Activated CD8-positive, alpha-beta T cell treated with anti-CD3 and anti-CD28 coated beads for 36 hours (primary cell): ENCODE measurements around the gene COQ9. TPM values are rescaled to one million over a fixed set of nuclear protein-coding genes. Genes with fewer than 3 reads are reported as not detected.
"Not testable (repeated sequence)": the region's sequence is repeated elsewhere in the genome, so short reads cannot be mapped to it uniquely, and the experiment has no call there.

Source experiments
- ATAC-seq: fragments of 200-7000 bp; cut with Tn5 transposase; one replicate; pipeline ENCODE4 v1.10.0; 2021; ENCODE audit warnings: mild to moderate bottlenecking, moderate library complexity
- CTCF ChIA-PET: fragments of 350-600 bp; sonication (Branson Sonifier 250); formaldehyde crosslinking; loops from one replicate; lab custom pipeline; 2021; ENCODE audit warnings: antibody characterized with exemption; lab: Charles Lee
- POLR2A ChIA-PET: fragments of 350-600 bp; sonication (Branson Sonifier 250); formaldehyde crosslinking; loops from one replicate; lab custom pipeline; 2021; ENCODE audit warnings: antibody characterized with exemption; lab: Charles Lee
- DNase-seq: peaks from one replicate; pipeline ENCODE4 v3.0.0-alpha.2; 2020
- H3K27ac Mint-ChIP-seq: one replicate; pipeline ENCODE4 v1.8.0; 2021; ENCODE audit warnings: mild to moderate bottlenecking, mixed read lengths
- H3K27me3 Mint-ChIP-seq: one replicate; pipeline ENCODE4 v1.8.0; 2021; ENCODE audit warnings: mixed read lengths
- H3K36me3 Mint-ChIP-seq: one replicate; pipeline ENCODE4 v1.8.0; 2021; ENCODE audit warnings: low read depth, mixed read lengths
- H3K4me1 Mint-ChIP-seq: one replicate; pipeline ENCODE4 v1.8.0; 2021; ENCODE audit warnings: low read depth, mixed read lengths
- H3K4me3 Mint-ChIP-seq: one replicate; pipeline ENCODE4 v1.8.0; 2021; ENCODE audit warnings: mild to moderate bottlenecking, moderate library complexity, mixed read lengths
- H3K9me3 Mint-ChIP-seq: one replicate; pipeline ENCODE4 v1.8.0; 2021; ENCODE audit warnings: mixed read lengths
- intact Hi-C: fragments of 100-400 bp; cut with micrococcal nuclease; formaldehyde crosslinking; loops from one replicate; pipeline ENCODE4 v1.10.0; 2022
- total RNA-seq, 2 experiments: library from RNA; stranded (reverse); gene quantifications; one replicate each; pipeline ENCODE4 v1.2.3, GENCODE V29; 2021
- TF ChIP-seq, protein P1 (sequence below): fragments of 200-600 bp; IDR thresholded peaks from one replicate; pipeline ENCODE4 v1.8.0; 2022; ENCODE audit warnings: antibody characterized with exemption, mild to moderate bottlenecking

COQ9 gene
- total RNA-seq, 2 experiments from 2014 or later = 39.3 to 39.6 TPM

DNA sequence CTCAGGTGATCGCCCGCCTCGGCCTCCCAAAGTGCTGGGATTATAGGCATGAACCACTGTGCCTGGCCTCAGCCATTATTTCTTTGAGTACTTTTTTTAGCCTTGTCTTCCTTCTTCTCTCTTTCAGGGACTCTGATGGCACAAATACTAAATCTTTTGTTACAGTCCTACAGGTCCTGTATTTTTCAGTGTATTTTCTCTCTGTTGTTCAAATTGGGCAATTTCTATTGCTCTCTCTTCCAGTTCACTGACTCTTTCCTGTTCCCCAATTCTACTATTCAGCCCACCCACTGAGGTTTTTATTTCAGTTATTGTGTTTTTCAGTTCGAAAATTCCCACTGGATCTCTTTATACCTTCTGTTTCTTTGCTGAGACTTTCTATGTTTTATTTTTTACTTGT is 46.5 kb downstream of the COQ9 start:
- ChIA-PET CTCF (no interaction called here), POLR2A (no interaction called here)
- Mint-ChIP-seq H3K4me3 (no peak overlapping the region), H3K36me3 (no peaks in the 10 kb centered on the region), H3K9me3 (no peaks in the 10 kb centered on the region), H3K27me3 (no peaks in the 10 kb centered on the region), H3K27ac (no peak overlapping the region), H3K4me1 (no peaks in the 10 kb centered on the region)
- DNase-seq (no peak), ATAC-seq (no peak)
- TF ChIP-seq, protein P1, sequence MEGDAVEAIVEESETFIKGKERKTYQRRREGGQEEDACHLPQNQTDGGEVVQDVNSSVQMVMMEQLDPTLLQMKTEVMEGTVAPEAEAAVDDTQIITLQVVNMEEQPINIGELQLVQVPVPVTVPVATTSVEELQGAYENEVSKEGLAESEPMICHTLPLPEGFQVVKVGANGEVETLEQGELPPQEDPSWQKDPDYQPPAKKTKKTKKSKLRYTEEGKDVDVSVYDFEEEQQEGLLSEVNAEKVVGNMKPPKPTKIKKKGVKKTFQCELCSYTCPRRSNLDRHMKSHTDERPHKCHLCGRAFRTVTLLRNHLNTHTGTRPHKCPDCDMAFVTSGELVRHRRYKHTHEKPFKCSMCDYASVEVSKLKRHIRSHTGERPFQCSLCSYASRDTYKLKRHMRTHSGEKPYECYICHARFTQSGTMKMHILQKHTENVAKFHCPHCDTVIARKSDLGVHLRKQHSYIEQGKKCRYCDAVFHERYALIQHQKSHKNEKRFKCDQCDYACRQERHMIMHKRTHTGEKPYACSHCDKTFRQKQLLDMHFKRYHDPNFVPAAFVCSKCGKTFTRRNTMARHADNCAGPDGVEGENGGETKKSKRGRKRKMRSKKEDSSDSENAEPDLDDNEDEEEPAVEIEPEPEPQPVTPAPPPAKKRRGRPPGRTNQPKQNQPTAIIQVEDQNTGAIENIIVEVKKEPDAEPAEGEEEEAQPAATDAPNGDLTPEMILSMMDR = no peak
- intact Hi-C loops = no loop called here

DNA sequence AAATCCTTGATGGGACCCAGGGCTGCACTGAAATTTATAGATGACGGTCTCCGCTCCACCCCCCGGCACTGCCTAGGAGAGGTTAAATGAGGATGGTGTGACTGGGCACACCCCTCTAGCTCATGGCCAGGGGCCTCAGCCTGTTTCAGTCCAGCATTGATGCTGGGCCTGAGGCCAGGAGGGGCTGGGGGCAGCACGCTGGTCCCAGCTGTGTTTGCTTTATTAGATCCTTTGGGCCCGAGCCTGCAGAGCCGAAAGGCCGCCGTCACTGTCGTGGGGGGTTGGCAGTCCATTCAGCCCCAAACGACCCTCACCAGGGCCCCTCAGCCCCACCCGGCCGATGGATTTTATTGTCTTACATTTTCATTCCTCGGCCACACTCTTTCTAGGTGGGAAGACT is 49.8 kb downstream of the COQ9 start:
- intact Hi-C loops = no loop called here
- no peak for DNase-seq
- TF ChIP-seq, protein P1 = no peak
- H3K27me3 Mint-ChIP-seq = no peaks in the 10 kb centered on the region
- H3K4me3 Mint-ChIP-seq = no peak overlapping the region
- no peaks in the 10 kb centered on the region for H3K36me3 Mint-ChIP-seq
- H3K27ac Mint-ChIP-seq = no peak overlapping the region
- H3K9me3 Mint-ChIP-seq = no peaks in the 10 kb centered on the region
- CTCF ChIA-PET = interaction anchor here (0.7 to 1.2 kb wide), 2 partner anchors 10 to 23 kb away, joined by 3 read pairs; no protein-coding TSS in a partner anchor
- POLR2A ChIA-PET = no interaction called here
- ATAC-seq = no peak
- H3K4me1 Mint-ChIP-seq = peaks cover 11% of the 10 kb centered on the region

DNA sequence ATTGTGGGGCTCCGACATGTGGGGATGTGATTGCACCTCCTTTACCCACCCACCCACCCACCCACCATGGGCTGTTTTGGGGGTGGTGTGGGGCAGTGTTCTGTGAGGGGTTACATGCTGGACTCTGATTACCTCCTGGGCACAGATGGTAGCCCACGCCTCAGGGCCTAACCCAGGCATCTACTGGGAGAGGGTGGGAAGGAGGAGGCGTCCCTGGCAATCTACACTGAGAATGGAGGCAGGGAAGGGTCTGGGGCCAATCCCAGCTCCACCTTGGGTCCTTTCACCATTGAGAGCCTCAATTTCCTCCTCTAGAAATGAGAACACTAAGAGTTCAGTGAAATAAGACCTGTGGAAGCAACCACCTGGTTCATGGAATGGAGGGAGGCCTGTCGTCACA is 50.8 kb downstream of the COQ9 start:
- ATAC-seq = no peak
- ChIA-PET CTCF (interaction anchor here (1.2 to 1.5 kb wide), 2 partner anchors 11 to 21 kb away, joined by 3 to 6 read pairs; no protein-coding TSS in a partner anchor), POLR2A (no interaction called here)
- H3K9me3 Mint-ChIP-seq = no peaks in the 10 kb centered on the region
- no peaks in the 10 kb centered on the region for H3K36me3 Mint-ChIP-seq
- no peak for DNase-seq
- H3K27me3 Mint-ChIP-seq = no peaks in the 10 kb centered on the region
- H3K4me3 Mint-ChIP-seq = no peak overlapping the region
- intact Hi-C loops = no loop called here
- no peak overlapping the region for H3K27ac Mint-ChIP-seq
- H3K4me1 Mint-ChIP-seq = peaks cover 11% of the 10 kb centered on the region
- TF ChIP-seq, protein P1 = no peak

DNA sequence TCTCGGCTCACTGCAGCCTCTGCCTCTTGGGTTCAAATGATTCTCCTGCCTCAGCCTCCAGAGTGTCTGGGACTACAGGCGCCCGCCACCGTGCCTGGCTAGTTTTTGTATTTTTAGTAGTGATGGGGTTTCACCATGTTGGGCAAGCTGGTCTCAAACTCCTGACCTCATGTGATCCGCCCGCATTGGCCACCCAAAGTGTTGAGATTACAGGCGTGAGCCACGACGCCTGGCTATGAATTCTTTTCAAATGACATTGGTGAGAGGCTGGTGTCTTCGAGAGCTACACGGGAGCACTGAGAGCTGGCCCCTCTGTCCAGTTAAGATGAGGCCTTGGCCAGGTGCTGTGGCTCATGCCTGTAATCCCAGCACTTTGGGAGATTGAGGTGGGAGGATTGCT is 52.7 kb downstream of the COQ9 start:
- H3K4me3 Mint-ChIP-seq, ATAC-seq, DNase-seq, H3K36me3 Mint-ChIP-seq, intact Hi-C loops, H3K27me3 Mint-ChIP-seq, H3K9me3 Mint-ChIP-seq, H3K27ac Mint-ChIP-seq: not testable (repeated sequence)
- H3K4me1 Mint-ChIP-seq = peaks cover 11% of the 10 kb centered on the region
- ChIA-PET CTCF (interaction anchor here (0.9 to 1.5 kb wide), 5 partner anchors 14 to 200 kb away, joined by 3 to 13 read pairs (median 3); partner anchors contain the start of gene DOK4), POLR2A (interaction anchor here (0.9 to 1.5 kb wide), 2 partner anchors 15 to 20 kb away, joined by 4 to 5 read pairs; no protein-coding TSS in a partner anchor)

DNA sequence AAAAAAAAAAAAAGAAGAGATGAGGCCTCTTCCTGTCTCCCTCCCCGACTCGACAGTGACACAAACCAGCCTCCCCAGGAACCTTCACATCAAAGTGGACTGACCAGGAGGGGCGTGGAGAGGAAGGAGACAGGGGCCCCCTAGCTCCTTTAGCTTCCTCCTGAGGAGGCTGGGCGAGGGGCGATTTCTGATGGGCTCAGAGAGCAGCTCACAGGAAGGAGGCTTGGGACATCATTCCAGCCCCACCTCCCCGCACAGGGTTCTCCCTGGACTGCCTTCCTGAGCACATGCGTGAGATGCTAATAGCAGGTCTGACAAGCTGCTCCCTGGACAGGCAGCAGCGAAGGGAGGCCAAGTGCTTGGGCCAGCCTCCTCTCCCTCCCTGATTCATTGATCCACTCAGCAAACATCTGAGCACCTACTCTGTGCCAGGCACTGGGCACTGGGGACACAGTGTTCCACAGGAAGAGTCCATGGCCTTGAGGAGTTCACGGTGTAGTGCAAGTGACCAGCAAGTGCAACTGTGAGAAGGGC is 53.4 kb downstream of the COQ9 start:
- peak; percentile 86 for ATAC-seq
- peaks cover 11% of the 10 kb centered on the region for H3K4me1 Mint-ChIP-seq
- intact Hi-C loops = no loop called here
- CTCF ChIA-PET = interaction anchor here (0.6 to 1.5 kb wide), 6 partner anchors 15 to 201 kb away, joined by 3 to 13 read pairs (median 3); partner anchors contain the start of gene DOK4
- POLR2A ChIA-PET = interaction anchor here (1.0 to 1.5 kb wide), 3 partner anchors 16 to 38 kb away, joined by 3 to 5 read pairs (median 5); partner anchors contain the start of gene POLR2C
- no peaks in the 10 kb centered on the region for H3K9me3 Mint-ChIP-seq
- no peaks in the 10 kb centered on the region for H3K36me3 Mint-ChIP-seq
- H3K4me3 Mint-ChIP-seq = no peak overlapping the region
- H3K27ac Mint-ChIP-seq = peak overlapping the region; percentile 49
- DNase-seq = no peak
- no peaks in the 10 kb centered on the region for H3K27me3 Mint-ChIP-seq
- TF ChIP-seq, protein P1 = no peak
